Forelimb muscle (tissue), 1 donor: ENCODE data around the gene SEC14L3. TPM values are rescaled to one million over a fixed set of nuclear protein-coding genes. Genes with fewer than 3 reads are reported as not detected.
A peak's percentile ranks its signal among the peaks of the same experiment; 100 is the strongest.

Source experiments
- DNase-seq: peaks from one replicate; pipeline ENCODE4 v3.0.0-alpha.2; 2013; ENCODE audit warnings: low read depth
- polyA plus RNA-seq: library from polyadenylated mRNA; unstranded; fragments of 120-200 nt; gene quantifications from one replicate; pipeline ENCODE4 v1.2.1, GENCODE V29; 2013; ENCODE audit not compliant: insufficient read length

The SEC14L3 gene
- polyA plus RNA-seq, 1 donor: 0.09 TPM

DNA sequence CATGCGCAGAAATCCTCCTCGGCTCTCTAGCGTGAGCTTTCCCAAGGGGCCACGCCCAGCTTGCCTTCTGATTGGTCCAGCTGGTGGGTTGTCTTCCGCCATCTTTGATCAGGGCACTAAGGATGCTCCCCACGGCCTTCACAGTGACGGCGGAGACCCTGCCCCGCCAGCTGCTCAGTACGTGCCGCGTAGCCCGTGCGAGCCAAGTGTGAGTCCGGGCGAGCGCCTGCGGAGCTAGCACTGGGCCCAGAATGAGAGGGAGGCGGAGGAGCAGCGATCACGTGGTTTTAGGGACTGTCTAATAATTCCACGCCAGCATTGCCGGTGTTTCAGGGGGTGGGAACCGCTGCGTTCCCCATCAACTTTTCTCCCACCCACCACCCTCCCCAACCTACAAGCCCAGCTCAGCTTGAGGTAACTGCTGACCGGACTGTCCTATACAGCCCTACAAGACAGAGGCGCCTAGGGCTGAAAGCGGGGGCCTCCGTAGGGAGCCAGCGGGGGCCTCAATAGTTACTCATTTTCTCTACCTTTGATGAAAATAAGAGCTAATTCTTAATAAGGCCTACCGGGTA, 47.8 kb downstream of the SEC14L3 start:
- DNase-seq: peak; percentile 100

DNA sequence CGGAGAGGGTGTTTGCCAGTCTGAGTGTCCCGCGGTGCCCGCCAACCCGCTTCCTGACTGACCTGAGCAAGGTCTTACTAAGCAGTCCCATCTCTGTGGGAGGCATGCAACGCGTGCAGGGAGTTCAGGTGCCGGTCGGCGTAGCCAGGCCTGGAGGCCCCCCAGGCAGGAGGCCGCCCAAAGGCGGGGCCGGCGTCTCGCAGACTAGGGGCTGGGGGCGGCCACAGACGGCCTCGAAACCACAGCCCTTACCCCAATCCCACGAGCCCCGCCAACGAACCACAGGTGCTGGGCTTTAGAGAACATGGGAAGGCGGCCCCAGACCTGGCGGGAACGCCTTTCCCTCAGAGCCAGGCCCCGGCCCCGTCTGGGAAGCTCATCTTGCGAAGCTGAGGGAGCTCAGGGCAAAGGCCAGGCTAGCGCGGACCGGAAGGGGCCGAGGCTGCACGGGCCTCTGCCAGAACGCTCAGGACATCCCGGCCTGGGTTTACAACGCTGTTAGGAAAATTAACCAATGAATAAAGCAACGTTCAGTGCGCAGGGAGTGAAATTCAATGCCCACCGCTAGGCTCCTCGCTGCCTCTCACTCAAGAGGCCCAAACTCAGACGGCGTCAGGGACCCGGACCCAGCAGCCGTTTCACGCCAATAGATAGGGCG, 48.4 kb downstream of the SEC14L3 start:
- DNase-seq: no peak

DNA sequence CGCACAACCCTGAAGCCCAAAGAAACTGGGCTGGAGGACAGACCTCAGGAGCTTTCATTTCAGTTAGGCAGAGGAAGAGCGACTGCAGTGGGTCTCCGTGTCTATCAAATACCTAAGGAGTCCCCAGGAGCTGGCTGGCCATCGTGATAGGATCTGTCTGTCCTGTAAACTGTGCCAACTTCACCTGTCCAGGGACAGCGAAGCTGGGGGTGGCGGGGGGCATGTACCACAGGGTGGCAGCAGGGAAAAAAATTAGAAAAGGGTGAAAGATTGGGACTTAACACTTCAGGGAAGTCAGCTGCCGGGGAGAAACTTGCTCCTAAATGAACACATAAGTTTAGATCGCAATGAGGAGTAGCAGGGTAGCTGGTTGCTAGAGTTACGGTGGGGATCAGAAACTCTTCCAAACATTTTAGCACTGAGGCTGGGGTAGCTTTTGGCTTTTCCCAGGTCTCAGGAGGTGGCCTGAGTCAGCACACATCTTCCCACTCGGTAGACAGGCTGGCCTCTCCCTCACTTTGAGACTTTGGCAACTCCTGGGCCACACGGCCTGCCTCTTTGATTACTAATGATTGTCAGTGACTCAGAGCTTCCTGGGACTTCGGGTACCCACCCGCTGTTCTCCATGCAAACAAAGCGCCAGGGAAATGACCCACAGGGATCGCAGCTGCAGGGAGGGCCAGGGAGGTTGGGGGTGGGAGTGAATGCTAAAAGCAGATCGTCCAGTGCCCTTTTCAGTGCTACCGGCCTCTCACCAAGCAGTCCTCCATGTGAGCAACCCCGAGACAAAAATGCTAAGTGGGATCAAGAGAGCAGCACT, 49.1 kb downstream of the SEC14L3 start:
- no peak for DNase-seq

DNA sequence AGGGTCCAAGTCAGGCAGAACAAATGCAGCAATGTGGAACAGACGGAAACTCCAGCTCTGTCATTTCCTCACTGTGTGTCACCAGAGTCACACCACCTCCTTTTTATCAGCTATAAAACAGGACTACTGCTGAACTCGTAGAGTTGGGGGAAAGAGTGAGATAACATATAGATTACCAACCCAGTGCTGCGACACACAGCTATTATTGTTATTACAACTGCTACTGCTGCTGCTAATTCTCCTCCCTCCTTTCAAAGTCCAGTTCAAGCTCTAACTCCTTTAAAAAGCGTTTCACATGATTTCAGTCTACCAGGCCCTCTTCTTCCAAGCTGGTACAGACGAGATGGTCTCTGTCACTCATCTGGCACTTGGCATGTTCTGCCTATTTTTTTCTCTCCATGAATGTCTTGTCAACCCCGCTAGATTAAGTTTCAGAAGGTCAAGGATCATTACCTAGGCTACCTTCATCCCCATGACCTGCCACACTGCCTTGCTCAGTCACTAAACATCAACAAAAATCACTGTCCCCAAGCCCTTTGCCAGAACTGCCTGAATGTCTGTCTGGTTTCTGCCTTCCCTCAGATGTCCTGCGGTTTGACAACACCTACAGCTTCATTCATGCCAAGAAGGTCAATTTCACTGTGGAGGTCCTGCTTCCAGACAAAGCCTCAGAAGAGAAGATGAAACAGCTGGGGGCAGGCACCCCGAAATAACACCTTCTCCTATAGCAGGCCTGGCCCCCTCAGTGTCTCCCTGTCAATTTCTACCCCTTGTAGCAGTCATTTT, 49.9 kb downstream of the SEC14L3 start:
- no peak for DNase-seq

DNA sequence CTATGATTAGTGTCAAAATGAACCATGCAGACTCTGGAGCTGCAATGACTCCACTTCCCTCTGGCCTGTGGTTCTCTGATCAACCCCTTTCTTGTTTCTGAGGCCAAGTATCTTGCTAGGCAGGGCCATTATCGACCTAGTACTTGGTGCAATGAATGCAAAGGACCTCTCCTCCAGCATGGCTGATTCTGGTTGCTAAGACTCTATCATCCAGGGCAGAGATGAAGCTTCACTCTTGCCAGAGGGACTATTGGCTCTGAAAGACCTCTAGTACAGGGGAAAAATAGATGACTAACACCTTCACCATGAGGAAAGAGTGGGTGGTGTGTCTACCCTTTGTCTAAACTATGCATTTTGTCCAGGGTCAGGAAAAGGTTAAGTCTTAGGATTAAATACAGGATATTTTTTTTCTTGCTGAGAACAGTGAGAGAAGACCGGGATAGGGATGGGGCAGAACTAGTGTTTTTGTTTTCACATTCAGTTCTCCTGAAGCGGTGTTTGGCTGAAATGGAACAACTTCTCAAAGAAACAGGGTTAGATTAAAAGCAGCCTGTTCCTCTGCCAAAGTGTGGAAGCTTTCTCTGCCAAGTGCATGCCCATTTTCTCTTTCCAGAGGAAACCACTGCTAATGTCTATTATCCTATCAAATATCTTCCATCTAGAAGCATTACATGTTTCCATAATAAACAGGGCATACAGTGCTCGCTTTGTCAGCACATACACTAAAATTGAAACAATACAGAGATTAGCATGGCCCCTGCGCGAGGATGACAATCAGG, 51.3 kb downstream of the SEC14L3 start:
- no peak for DNase-seq

DNA sequence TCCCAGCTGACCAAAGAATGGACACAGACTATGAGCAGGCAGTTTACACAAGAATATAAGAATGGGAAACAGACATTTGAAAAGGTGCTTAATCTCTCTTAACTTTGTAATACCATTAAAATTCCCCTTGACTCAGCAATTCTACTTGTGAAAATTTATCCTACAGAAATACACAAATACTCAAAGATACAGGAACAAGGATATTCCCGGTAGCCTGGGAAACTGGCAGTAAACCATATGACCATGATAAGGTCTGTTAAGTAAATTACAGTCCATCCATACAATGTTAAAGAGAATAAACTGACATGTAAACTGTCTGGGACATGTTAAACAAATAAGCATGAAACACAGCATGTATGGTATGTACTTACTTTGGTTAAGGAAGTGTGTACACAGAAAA, 55.0 kb downstream of the SEC14L3 start:
- DNase-seq: no peak

DNA sequence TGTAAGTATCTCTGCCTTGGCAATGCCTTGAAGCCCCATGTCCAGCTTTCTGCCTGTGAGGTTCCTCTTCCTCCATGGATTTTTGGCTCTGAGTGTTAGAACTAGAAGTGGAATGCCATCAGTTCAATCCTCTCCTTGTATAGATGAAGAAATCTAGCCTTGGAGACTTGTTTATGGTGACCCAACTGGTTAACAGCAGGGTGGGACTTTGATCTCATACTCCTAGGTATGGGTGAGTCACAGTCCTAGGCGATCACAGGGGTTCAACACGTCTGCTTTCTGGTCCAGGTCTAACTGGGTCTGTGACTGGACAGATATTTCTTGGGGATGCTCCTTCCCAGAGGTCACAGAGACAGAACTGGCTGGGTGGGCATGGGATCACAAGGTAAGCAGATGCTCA, 55.4 kb downstream of the SEC14L3 start:
- DNase-seq: no peak

DNA sequence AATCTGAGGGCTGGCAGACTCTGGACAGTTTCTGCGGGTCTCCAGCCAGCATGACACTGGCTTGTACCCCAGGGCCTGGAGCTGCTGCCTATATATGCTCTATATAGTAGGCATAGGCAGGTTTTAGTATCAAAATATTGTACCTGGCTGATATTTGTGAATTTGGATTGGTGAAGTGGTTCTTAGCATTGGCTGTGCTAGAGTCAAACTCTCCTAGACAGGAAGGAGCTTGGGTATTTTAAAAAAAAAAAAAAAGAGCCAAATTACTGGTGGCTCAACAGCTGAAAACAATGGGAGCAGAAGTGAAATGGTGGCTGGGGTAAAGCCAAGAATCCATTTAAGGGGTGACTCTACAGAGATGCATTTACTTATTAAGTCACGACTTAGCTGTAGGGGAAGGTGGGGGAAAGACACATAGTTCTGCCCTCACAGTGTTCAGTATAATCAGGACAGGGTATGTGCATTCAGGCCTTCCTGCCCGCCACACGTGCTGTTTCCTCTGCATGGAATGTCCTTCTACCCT, 57.2 kb downstream of the SEC14L3 start:
- no peak for DNase-seq

DNA sequence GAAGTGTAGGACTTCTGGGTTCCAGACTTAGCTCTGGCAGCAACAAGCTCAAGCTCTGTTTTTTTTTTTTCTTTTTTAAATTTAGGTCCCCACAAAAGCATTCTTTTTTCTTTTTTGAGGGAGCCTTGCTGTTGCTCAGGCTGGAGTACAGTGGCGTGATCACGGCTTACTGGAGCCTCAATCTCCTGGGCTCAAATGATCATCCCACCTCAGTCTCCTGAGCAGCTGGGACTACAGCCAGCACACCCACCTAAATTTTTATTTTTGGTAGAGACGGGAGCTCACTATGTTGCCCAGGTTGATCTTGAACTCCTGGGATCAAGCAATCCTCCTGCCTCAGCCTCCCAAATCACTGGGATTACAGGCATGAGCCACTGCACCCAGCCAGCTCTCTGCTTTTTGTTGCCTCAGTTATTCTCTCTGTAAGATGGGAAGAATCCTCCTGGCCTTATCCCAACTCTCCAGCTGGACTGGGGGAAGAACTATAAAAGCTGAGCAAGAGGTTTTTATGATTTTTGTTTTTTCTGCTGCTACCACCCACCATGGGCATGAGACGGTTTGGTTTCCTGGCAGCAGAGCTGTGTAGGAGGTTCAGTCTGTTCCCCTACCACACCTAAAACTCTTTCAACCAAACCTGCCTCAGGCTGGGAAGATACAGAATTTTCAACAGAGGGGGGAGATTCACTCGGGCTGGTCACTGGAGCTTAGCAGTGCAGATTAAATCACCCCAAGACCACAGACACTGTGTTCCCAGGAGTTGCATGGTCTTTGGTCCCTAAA, 57.9 kb downstream of the SEC14L3 start:
- no peak for DNase-seq

DNA sequence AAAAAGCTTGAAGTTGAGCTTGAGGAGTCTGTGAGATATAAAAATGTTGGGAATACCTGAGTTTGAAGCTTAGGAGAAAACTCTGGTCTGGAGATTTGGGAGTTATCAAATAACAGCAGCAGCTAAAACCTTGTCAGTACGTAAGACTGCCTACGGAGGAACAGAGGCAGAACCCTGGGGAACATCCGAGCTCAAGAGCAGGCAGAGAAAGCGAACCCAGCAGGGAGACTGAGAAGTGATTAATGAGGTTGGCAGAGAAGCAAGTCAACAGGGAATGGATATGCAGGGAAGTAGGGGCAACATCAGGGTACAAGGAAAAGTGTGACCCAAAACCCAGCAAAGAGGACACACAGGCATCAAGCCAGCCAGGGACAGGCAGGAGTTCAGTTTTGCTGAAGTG, 58.8 kb downstream of the SEC14L3 start:
- DNase-seq: no peak

DNA sequence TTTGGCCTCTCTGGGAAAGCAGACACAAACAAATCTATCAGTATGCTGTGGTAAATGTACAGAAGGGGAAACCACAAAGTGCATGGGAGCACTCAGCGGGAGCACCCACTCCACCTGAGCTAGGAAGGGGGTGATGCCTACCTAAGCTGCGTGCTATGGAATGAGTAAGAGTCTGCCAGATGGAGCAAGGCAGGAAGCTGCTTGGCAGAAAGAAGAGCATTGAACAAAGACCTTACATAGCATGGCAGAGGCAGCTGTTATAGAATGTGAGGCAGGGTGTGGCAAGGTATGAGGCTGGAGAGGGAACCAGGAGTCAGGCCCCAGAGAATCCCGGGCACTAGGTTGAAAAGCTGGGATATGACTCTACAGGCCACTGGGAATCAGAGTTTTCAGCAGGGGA, 60.0 kb downstream of the SEC14L3 start:
- DNase-seq: no peak

Other genes starting within 250 kb of the SEC14L3 start
- gene LIF, start 225.3 kb downstream of the SEC14L3 start, polyA plus RNA-seq: 0.76 TPM
- 0.08 TPM for gene OSM, start 205.2 kb downstream of the SEC14L3 start, polyA plus RNA-seq
- gene CASTOR1, start 182.5 kb downstream of the SEC14L3 start, polyA plus RNA-seq: 4.0 TPM
- 7.1 TPM for gene TBC1D10A, start 145.1 kb downstream of the SEC14L3 start, polyA plus RNA-seq
- 69.4 TPM for gene SF3A1, start 115.1 kb downstream of the SEC14L3 start, polyA plus RNA-seq
- 1.5 TPM for gene CCDC157, start 115.0 kb downstream of the SEC14L3 start, polyA plus RNA-seq
- gene RNF215, start 84.6 kb downstream of the SEC14L3 start, polyA plus RNA-seq: 10.5 TPM
- 2.1 TPM for gene SEC14L2, start 75.0 kb downstream of the SEC14L3 start, polyA plus RNA-seq
- 5.4 TPM for gene MTFP1, start 46.2 kb downstream of the SEC14L3 start, polyA plus RNA-seq
- gene SEC14L4, start 33.7 kb upstream of the SEC14L3 start, polyA plus RNA-seq: 0.11 TPM
- gene SEC14L6, start 74.7 kb upstream of the SEC14L3 start, polyA plus RNA-seq: 0.22 TPM
- 6.0 TPM for gene GAL3ST1, start 102.6 kb upstream of the SEC14L3 start, polyA plus RNA-seq
- 46.2 TPM for gene PES1, start 119.9 kb upstream of the SEC14L3 start, polyA plus RNA-seq
- gene TCN2, start 135.2 kb upstream of the SEC14L3 start, polyA plus RNA-seq: 7.6 TPM
- 3.5 TPM for gene SLC35E4, start 163.8 kb upstream of the SEC14L3 start, polyA plus RNA-seq
- 4.2 TPM for gene DUSP18, start 195.9 kb upstream of the SEC14L3 start, polyA plus RNA-seq
- 5.0 TPM for gene OSBP2, start 222.9 kb upstream of the SEC14L3 start, polyA plus RNA-seq